Heart left ventricle (tissue), 13 donors: ENCODE data around the gene CBX7.

Experiments used
- CTCF ChIP-seq, 12 donors: fragments of 200-600 bp; sonication (generic) in 4 of 12; IDR thresholded peaks; one replicate each; pipeline versions ENCODE4 v1.5.0 to v1.8.0; 2018 to 2022; ENCODE audit warnings: antibody characterized with exemption in 12 of 12, mild to moderate bottlenecking in 5 of 12
- POLR2A ChIP-seq, 2 donors: fragments of 450-650 bp; IDR thresholded peaks; one replicate each; pipeline ENCODE4 v1.6.1; 2017; ENCODE audit warnings: antibody characterized with exemption in 2 of 2, mild to moderate bottlenecking in 2 of 2, moderate library complexity in 2 of 2
- donor health status: ischemic (EF 13 %, LVEDD 7.1; RV severe dilation, severe dysfunction).
- donor health status: DM: no; HTN: yes; CAD: no.
- donor health status: DM: no; HTN: no; CAD: no.
- donor health status: ischemic (EF 25% LVEDD 6.9; RV normal size, moderate dysfunction).
- donor health status: ischemic (EF 25% LVEDD 5.7; RV mildly dilated, moderate dysfunction).
- donor health status: ischemic (EF 35%, LVEDD 5.7; RV mildly dilated, moderate dysfunction).
- donor health status: nonischemic (EF 11% LVEDD 7.7; RV severe dilation, severe dysfunction).
- donor health status: DM: yes; HTN: yes; CAD: no.
- donor health status: PGD.
- donor health status: ischemic (EF 29% LVEDD 5.4; RV normal size, mild dysfunction).
- donor health status: nonischemic (EF 23%, LVEDD 6.1; RV moderate dilation, normal function).

GRCh38 chr22:39175353-39176142 is 23.1 kb upstream of the CBX7 start:
- TF ChIP-seq CTCF (IDR thresholded peaks at IDR 0.05) (no peak), POLR2A (IDR thresholded peaks at IDR 0.05) (no peak)
